Hematopoietic multipotent progenitor cell treated with erythropoietin and hydrocortisone succinate and interleukin-3 and kit ligand, for 17 days (in vitro differentiated cells): Measurements from ENCODE around the gene TCTN3.
A peak's percentile ranks its signal among the peaks of the same experiment; 100 is the strongest.
"Not testable (repeated sequence)": the region's sequence is repeated elsewhere in the genome, so short reads cannot be mapped to it uniquely, and the experiment has no call there.

ENCODE experiments used
- DNase-seq: peaks from one replicate; pipeline ENCODE4 v3.0.0-alpha.2; 2015; ENCODE audit warnings: low spot score

The TCTN3 gene

GRCh38 chr10:95688648-95689047, 5.1 kb downstream of the TCTN3 start:
- DNase-seq: no peak

GRCh38 chr10:95683966-95684365, 9.8 kb downstream of the TCTN3 start:
- no peak for DNase-seq

- no peak for DNase-seq
Measured at GRCh38 chr10:95675403-95676116, 18.2 kb downstream of the TCTN3 start.

GRCh38 chr10:95674643-95675042, 19.1 kb downstream of the TCTN3 start:
- no peak for DNase-seq

GRCh38 chr10:95672641-95673040, 21.1 kb downstream of the TCTN3 start:
- not testable (repeated sequence) for DNase-seq

GRCh38 chr10:95664543-95664942, 29.2 kb downstream of the TCTN3 start:
- peak; percentile 65 for DNase-seq

GRCh38 chr10:95663496-95663895, 30.2 kb downstream of the TCTN3 start:
- DNase-seq: peak; percentile 25

GRCh38 chr10:95661818-95662217, 31.9 kb downstream of the TCTN3 start:
- no peak for DNase-seq

GRCh38 chr10:95660283-95660682, 33.4 kb downstream of the TCTN3 start:
- DNase-seq: no peak

GRCh38 chr10:95657250-95657649, 36.5 kb downstream of the TCTN3 start:
- no peak for DNase-seq

- peak; percentile 66 for DNase-seq
Measured at GRCh38 chr10:95656291-95657164, 37.2 kb downstream of the TCTN3 start, which contains the start of gene ALDH18A1. Gene ALDH18A1 (minus strand): TSS chr10:95656711. CDS start chr10:95653377, 3,334 bp downstream.

- DNase-seq: no peak
Measured at GRCh38 chr10:95655571-95656290, 38.0 kb downstream of the TCTN3 start.

GRCh38 chr10:95653895-95654294, 39.8 kb downstream of the TCTN3 start:
- no peak for DNase-seq

GRCh38 chr10:95651346-95652060, 42.2 kb downstream of the TCTN3 start:
- no peak for DNase-seq

GRCh38 chr10:95650232-95650631, 43.5 kb downstream of the TCTN3 start:
- DNase-seq: no peak

GRCh38 chr10:95648138-95648537, 45.6 kb downstream of the TCTN3 start:
- DNase-seq: no peak

- no peak for DNase-seq
Measured at GRCh38 chr10:95646160-95646559, 47.6 kb downstream of the TCTN3 start.

GRCh38 chr10:95644901-95645300, 48.8 kb downstream of the TCTN3 start:
- DNase-seq: no peak

GRCh38 chr10:95640891-95641315, 52.8 kb downstream of the TCTN3 start:
- no peak for DNase-seq

GRCh38 chr10:95637911-95638310, 55.8 kb downstream of the TCTN3 start:
- DNase-seq: no peak

- DNase-seq: no peak
Measured at GRCh38 chr10:95637140-95637539, 56.6 kb downstream of the TCTN3 start.

GRCh38 chr10:95635319-95635733, 58.4 kb downstream of the TCTN3 start:
- no peak for DNase-seq
